ENCODE measurements around the gene SERPINA10. TPM values are rescaled to one million over a fixed set of nuclear protein-coding genes. Genes with fewer than 3 reads are reported as not detected.

The SERPINA10 gene
- total RNA-seq, 3 donors from 2014 or later, result not detected

DNA sequence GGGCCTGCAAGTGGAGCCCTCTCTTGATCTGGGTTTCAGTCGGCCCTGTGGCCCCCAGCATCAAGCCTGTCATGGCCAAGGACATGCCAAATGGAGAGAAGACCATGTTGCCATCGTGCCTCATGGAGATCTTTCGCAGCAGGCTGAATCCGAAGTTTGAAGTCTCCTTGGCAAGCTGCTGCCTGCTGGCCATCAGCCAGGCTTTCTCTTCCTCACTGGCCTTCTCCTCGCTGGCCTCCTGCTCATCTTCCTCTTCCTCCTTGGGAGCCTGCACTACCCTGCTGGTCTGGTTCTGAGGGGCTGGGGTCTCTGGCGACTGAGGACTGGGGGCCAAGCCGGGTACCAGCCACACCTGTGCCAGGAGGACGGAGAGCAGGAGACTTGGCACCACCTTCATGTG is 2.9 kb downstream of the SERPINA10 start:
- Histone ChIP-seq H3K27me3 (no peaks in the 10 kb centered on the region), H3K4me3 (no peak overlapping the region), H3K9me3 (no peaks in the 10 kb centered on the region), H3K27ac (no peak overlapping the region), H3K4me1 (no peaks in the 10 kb centered on the region), H3K36me3 (no peaks in the 10 kb centered on the region)
- intact Hi-C loops (cut with DNase I; ENCODE audit: low total_unique reads), result no loop called here
- DNase-seq (ENCODE audit: low spot score in 2 of 2), result no peak
- TF ChIP-seq, protein P1, sequence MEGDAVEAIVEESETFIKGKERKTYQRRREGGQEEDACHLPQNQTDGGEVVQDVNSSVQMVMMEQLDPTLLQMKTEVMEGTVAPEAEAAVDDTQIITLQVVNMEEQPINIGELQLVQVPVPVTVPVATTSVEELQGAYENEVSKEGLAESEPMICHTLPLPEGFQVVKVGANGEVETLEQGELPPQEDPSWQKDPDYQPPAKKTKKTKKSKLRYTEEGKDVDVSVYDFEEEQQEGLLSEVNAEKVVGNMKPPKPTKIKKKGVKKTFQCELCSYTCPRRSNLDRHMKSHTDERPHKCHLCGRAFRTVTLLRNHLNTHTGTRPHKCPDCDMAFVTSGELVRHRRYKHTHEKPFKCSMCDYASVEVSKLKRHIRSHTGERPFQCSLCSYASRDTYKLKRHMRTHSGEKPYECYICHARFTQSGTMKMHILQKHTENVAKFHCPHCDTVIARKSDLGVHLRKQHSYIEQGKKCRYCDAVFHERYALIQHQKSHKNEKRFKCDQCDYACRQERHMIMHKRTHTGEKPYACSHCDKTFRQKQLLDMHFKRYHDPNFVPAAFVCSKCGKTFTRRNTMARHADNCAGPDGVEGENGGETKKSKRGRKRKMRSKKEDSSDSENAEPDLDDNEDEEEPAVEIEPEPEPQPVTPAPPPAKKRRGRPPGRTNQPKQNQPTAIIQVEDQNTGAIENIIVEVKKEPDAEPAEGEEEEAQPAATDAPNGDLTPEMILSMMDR (IDR thresholded peaks at IDR 0.05), result no peak
- TF ChIP-seq POLR2A (IDR thresholded peaks at IDR 0.05) (no peak), POLR2AphosphoS5 (IDR thresholded peaks at IDR 0.05) (no peak)

DNA sequence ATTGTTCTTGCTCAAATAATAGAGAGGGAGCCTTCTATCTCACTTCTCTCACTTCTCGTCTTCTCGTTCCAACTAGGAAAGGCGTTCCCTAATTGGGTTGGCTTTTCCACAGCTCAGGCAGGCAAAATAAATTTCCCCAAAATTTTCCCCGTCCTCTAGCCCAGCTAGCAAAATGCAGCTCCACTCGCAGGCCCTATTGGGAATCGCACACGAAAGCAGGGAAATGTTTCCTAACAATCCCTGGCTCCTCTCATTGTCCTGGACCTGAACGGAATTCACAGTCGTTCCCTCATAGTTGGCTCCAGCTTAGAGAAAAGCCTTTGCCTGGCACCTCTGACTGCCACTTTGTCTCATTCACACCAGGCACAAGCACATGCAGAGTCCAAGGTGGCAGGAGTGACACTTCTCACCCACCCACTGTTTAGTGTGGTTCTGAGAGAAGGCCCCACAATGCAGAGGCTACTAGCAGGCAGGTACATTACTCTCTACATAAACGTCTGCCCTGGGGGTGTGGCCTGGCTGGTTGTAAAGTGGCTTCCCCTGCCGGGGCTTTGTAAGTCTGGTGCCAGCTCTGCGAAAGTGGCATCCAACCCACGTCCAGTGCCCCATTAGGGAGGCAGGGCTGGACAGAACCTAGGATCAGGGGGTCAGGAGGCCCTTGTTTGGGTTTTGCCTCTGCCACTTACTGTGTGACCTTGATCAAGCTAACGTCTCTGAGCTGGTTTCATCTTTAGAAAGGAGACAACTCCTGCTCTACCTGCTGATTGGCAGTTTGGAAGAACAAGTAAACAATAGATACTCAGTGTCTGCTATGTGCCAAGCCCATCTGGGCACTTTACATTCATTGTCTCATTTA is 4.2 kb downstream of the SERPINA10 start:
- intact Hi-C loops (cut with DNase I; ENCODE audit: low total_unique reads), result no loop called here
- H3K4me1 ChIP-seq, result no peaks in the 10 kb centered on the region
- no peak overlapping the region for H3K4me3 ChIP-seq
- no peaks in the 10 kb centered on the region for H3K27me3 ChIP-seq
- no peaks in the 10 kb centered on the region for H3K36me3 ChIP-seq
- TF ChIP-seq, protein P1 (IDR thresholded peaks at IDR 0.05), result no peak
- TF ChIP-seq POLR2A (IDR thresholded peaks at IDR 0.05) (no peak), POLR2AphosphoS5 (IDR thresholded peaks at IDR 0.05) (no peak)
- no peak overlapping the region for H3K27ac ChIP-seq
- no peak for DNase-seq (ENCODE audit: low spot score in 2 of 2)
- H3K9me3 ChIP-seq, result no peaks in the 10 kb centered on the region

DNA sequence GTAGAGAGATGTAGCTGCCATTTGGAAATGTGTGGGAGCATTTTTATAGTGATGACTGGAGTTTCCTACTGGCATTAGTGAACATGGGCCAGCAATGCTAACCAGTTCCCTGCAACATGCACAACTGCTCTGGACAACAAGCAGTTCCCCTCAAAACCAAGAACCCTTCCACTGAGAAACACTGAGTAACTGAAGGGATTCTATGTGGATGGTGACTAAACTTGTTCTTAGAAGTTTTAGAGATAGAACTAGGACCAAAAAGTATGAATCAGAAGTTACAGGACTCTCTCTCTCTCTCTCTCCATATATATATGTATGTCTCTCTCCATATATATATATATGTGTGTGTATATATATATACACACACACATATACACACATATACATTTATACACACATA is 7.9 kb downstream of the SERPINA10 start:
- DNase-seq (ENCODE audit: low spot score in 2 of 2), result no peak
- intact Hi-C loops (cut with DNase I; ENCODE audit: low total_unique reads), result no loop called here
- TF ChIP-seq POLR2AphosphoS5 (IDR thresholded peaks at IDR 0.05) (no peak), POLR2A (IDR thresholded peaks at IDR 0.05) (no peak)
- TF ChIP-seq, protein P1 (IDR thresholded peaks at IDR 0.05), result no peak
- Histone ChIP-seq H3K4me3 (no peak overlapping the region), H3K9me3 (no peaks in the 10 kb centered on the region), H3K27ac (no peak overlapping the region), H3K36me3 (no peaks in the 10 kb centered on the region), H3K27me3 (no peaks in the 10 kb centered on the region), H3K4me1 (no peaks in the 10 kb centered on the region)

DNA sequence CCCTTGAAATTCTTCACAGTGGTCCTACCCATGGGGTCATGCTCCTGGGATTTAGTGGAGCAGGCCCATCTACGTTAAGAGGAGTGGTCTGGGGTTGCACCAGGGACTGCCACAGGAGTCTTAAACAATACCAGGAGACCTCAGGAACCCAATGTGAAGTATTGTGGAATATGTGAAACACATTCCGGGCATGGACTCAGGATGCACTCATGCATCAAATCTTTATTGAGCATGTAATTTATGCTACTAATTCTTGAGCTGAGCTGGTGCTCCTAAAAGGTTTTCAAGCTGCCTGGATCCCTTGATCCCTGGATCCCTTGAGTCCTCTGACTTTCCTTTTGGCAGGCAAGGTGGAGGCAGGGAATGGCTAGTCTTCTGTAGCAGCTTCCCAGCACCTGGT is 8.8 kb downstream of the SERPINA10 start:
- Histone ChIP-seq H3K9me3 (no peaks in the 10 kb centered on the region), H3K27me3 (no peaks in the 10 kb centered on the region), H3K27ac (no peak overlapping the region), H3K4me1 (no peaks in the 10 kb centered on the region), H3K36me3 (no peaks in the 10 kb centered on the region), H3K4me3 (no peak overlapping the region)
- intact Hi-C loops (cut with DNase I; ENCODE audit: low total_unique reads), result no loop called here
- TF ChIP-seq, protein P1 (IDR thresholded peaks at IDR 0.05), result no peak
- no peak for TF ChIP-seq POLR2A (IDR thresholded peaks at IDR 0.05)
- no peak for TF ChIP-seq POLR2AphosphoS5 (IDR thresholded peaks at IDR 0.05)
- DNase-seq (ENCODE audit: low spot score in 2 of 2), result no peak

DNA sequence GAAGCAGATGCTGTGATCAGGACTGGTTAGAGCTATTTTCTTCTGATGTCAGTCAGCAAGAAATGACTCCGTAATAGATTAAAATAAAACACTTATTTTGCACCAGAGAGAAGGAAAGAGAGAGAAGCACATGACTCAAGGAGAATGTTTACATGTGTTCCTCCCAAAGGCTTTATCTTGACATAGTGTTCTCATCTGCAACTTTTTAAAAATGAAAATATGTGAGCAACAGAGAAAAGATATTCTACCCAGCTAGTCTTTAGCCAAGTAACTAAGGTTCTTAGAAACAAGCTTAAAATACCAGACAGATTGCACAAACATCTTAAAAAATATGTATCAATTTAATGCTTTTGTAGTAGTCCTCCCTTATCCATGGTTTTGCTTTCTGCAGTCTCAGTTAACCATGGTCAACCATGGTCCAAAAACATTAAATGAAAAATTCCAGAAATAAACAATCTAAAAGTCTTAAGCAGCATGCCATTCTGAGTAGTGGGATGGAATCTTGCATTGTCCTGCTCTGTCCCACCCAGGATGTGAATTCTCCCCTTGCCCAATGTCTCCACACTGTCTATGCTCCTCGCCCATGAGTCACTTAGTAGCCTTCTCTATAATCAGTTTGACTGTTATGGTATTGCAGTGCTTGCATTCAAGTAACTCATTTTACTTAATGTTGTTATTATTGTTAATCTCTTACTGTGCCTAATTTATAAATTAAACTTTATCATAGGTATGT is 9.9 kb downstream of the SERPINA10 start:
- H3K27ac ChIP-seq, result no peak overlapping the region
- DNase-seq (ENCODE audit: low spot score in 2 of 2), result no peak

More for the DNA sequence above, 9.9 kb downstream of the SERPINA10 start:
- no peaks in the 10 kb centered on the region for H3K27me3 ChIP-seq
- H3K4me1 ChIP-seq, result no peaks in the 10 kb centered on the region
- TF ChIP-seq POLR2A (IDR thresholded peaks at IDR 0.05), result no peak
- no peaks in the 10 kb centered on the region for H3K9me3 ChIP-seq
- intact Hi-C loops (cut with DNase I; ENCODE audit: low total_unique reads), result no loop called here
- no peak overlapping the region for H3K4me3 ChIP-seq
- no peaks in the 10 kb centered on the region for H3K36me3 ChIP-seq

Measured in breast epithelium (tissue), 4 donors.